ENCODE data around the gene LRRC36. TPM values are rescaled to one million over a fixed set of nuclear protein-coding genes. Genes with fewer than 3 reads are reported as not detected.

Gene LRRC36
- total RNA-seq, 1 experiment from 2014 or later = not detected

DNA sequence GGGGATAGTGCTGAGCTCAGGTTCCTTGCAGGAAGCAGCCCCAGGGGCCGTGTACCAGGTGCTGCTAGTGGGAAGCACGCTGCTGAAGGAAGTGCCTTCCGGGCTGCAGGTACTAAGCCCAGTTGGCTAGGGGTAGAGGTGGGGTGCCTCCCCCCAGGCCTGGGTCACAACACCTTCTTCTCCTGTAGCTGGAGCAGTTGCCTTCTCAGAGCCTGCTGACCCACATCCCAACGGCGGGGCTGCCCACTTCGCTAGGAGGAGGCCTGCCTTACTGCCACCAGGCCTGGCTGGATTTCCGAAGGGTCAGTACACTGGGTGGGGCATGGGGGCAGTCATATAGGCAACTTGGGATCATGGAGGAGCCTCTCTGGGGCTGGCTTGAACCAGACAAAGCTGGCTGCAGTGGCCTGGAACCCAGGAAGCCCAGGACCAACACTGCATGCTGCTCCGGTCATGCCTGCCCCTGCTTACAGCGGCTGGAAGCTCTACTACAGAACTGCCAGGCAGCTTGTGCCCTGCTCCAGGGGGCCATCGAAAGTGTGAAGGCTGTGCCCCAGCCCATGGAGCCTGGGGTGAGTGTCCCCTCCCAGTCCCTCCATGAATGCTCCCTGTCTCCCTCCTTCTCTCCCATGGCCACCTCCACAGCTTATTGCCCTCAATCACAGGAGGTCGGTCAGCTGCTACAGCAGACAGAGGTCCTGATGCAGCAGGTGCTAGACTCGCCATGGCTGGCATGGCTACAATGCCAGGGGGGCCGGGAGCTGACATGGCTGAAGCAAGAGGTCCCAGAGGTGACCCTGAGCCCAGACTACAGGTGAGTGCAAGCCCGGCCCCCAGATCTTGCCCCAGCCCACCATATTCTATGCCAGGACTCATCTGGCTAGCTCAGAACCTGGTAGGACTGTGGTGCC is 44.8 kb upstream of the LRRC36 start:
- CTCF ChIA-PET = no interaction called here
- no peak for TF ChIP-seq FOSL1 (IDR thresholded peaks at IDR 0.05; ENCODE audit: low read depth)
- TF ChIP-seq, protein P1, sequence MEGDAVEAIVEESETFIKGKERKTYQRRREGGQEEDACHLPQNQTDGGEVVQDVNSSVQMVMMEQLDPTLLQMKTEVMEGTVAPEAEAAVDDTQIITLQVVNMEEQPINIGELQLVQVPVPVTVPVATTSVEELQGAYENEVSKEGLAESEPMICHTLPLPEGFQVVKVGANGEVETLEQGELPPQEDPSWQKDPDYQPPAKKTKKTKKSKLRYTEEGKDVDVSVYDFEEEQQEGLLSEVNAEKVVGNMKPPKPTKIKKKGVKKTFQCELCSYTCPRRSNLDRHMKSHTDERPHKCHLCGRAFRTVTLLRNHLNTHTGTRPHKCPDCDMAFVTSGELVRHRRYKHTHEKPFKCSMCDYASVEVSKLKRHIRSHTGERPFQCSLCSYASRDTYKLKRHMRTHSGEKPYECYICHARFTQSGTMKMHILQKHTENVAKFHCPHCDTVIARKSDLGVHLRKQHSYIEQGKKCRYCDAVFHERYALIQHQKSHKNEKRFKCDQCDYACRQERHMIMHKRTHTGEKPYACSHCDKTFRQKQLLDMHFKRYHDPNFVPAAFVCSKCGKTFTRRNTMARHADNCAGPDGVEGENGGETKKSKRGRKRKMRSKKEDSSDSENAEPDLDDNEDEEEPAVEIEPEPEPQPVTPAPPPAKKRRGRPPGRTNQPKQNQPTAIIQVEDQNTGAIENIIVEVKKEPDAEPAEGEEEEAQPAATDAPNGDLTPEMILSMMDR (IDR thresholded peaks at IDR 0.05 in 2 of 3, conservative IDR thresholded peaks at IDR 0.05 in 1 of 3; ENCODE audit: borderline replicate concordance in 1 of 3, insufficient read depth in 1 of 3, low read depth in 2 of 3, low read length in 2 of 3) = no peak
- TF ChIP-seq POLR2AphosphoS5 (IDR thresholded peaks at IDR 0.05; ENCODE audit: low read depth, low read length) = no peak
- TF ChIP-seq ELF1 (IDR thresholded peaks at IDR 0.05; ENCODE audit: borderline replicate concordance, low read depth) = no peak
- TF ChIP-seq, protein P2, sequence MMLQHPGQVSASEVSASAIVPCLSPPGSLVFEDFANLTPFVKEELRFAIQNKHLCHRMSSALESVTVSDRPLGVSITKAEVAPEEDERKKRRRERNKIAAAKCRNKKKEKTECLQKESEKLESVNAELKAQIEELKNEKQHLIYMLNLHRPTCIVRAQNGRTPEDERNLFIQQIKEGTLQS (IDR thresholded peaks at IDR 0.05) = no peak
- no peak for TF ChIP-seq POLR2A (IDR thresholded peaks at IDR 0.05; ENCODE audit: borderline replicate concordance, extremely low read depth, insufficient read depth, insufficient read length)
- TF ChIP-seq SP1 (IDR thresholded peaks at IDR 0.05; ENCODE audit: low read depth) = no peak
- TF ChIP-seq SRF (IDR thresholded peaks at IDR 0.05; ENCODE audit: low read depth) = no peak
- TF ChIP-seq EZH2 (IDR thresholded peaks at IDR 0.05) = no peak
- no peak for TF ChIP-seq JUND (IDR thresholded peaks at IDR 0.05)
- TF ChIP-seq CBX3 (IDR thresholded peaks at IDR 0.05; ENCODE audit: low read depth) = no peak
- TF ChIP-seq EZH2phosphoT487 (IDR thresholded peaks at IDR 0.05; ENCODE audit: borderline replicate concordance) = no peak
- H3K36me3 ChIP-seq (ENCODE audit: control insufficient read depth in 1 of 2, insufficient read depth in 2 of 2, low read length in 2 of 2) = peaks cover 3 to 5% of the 10 kb centered on the region in 2 experiments; a peak in 2 of 4 replicates
- no peak overlapping the region for H3K4me2 ChIP-seq (ENCODE audit: low read length)
- DNase-seq (ENCODE audit: low read depth, low spot score) (no peak), ATAC-seq (no peak)
- no peaks in the 10 kb centered on the region for H3K9me3 ChIP-seq (ENCODE audit: control insufficient read depth in 1 of 2, insufficient read depth in 1 of 2, low read depth in 1 of 2, low read length in 2 of 2)
- no peaks in the 10 kb centered on the region for H3K9me2 ChIP-seq (ENCODE audit: insufficient read depth)
- POLR2A ChIA-PET = interaction anchor here (1.4 kb wide), 1 partner anchor 34 kb away, joined by 3 read pairs; no protein-coding TSS in a partner anchor
- RAD21 ChIA-PET (ENCODE audit: low non-redundant PET in 1 of 2, low total read pairs in 2 of 2, uncharacterized antibody in 2 of 2, unreplicated experiment in 2 of 2) = no interaction called here
- no peak overlapping the region for H2AFZ ChIP-seq (ENCODE audit: low read depth, low read length, poor library complexity, severe bottlenecking)
- no peak overlapping the region for H3K9ac ChIP-seq (ENCODE audit: low read length)
- intact Hi-C loops (cut with micrococcal nuclease) = no loop called here
- H4K20me1 ChIP-seq (ENCODE audit: insufficient read depth) = no peaks in the 10 kb centered on the region
- no peak overlapping the region for H3K27ac ChIP-seq (ENCODE audit: low read depth, low read length)
- H3K4me1 ChIP-seq (ENCODE audit: control insufficient read depth in 1 of 2, insufficient read depth in 2 of 2, low read length in 2 of 2) = peaks cover 20 to 31% of the 10 kb centered on the region in 2 experiments
- peaks cover 15% of the 10 kb centered on the region for H3K79me2 ChIP-seq (ENCODE audit: insufficient read depth, low read length)
- H3K27me3 ChIP-seq (ENCODE audit: insufficient read depth, low read length) = no peaks in the 10 kb centered on the region
- BruUV-seq (replicated peaks) = no TSS peak
- no peak overlapping the region for H3K4me3 ChIP-seq (replicated peaks in 1 of 2; ENCODE audit: low read depth in 1 of 2, low read length in 2 of 2)
